ENCODE measurements around the gene CABP7. TPM values are rescaled to one million over a fixed set of nuclear protein-coding genes. Genes with fewer than 3 reads are reported as not detected.

The CABP7 gene
- total and polyA plus RNA-seq, 2 donors (not counting 3 experiments of a cell fraction or from before 2014, with no cell fraction given) = not detected

DNA sequence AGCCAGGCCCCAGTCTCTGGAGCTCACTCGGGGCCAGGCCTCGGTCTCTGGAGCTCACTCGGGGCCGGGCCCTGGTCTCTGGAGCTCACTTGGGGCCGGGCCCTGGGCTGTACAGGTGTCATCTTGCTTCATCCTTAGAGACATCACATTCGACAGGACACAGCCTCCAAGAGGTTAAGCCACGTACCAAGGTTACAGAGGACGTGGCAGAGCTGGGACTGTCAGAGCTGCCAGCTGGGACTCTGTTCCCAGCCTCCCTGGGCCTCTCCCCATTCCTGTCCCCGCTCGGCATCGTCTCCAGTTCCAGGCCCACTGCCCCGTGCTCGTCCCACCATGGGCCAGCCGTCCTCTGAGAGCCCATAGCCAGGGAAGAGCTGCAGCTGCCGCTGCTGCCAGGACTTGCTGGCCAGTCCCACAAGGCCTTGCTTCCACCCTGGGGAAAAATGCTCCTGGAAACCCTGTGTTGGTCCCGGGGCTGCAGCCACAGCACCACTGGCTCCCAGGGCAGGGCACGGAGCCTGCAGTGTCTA lies 19.6 kb downstream of the CABP7 start:
- BruUV-seq (replicated peaks) = no TSS peak
- dilution Hi-C loops (cut with MboI; ENCODE audit: extremely low pct_ligation_motif_present, low sequenced_read_pairs) (no loop called here), intact Hi-C loops (cut with micrococcal nuclease) (no loop called here)
- no peaks in the 10 kb centered on the region for H4K20me1 ChIP-seq (replicated peaks; ENCODE audit: control insufficient read depth, extremely low read depth, insufficient read depth, low read length)
- H3K9me1 ChIP-seq (replicated peaks; ENCODE audit: control insufficient read depth, extremely low read depth, insufficient read depth, low read length) = no peaks in the 10 kb centered on the region
- H3K36me3 ChIP-seq (ENCODE audit: control insufficient read depth in 2 of 2, extremely low read depth in 1 of 2, insufficient read depth in 2 of 2, low read length in 2 of 2) = peaks cover 0 to 4% of the 10 kb centered on the region in 2 experiments
- ChIA-PET CTCF (interaction anchor here (1.3 to 1.6 kb wide), 3 partner anchors 42 to 266 kb away, joined by 3 to 7 read pairs (median 4); no protein-coding TSS in a partner anchor), POLR2A (no interaction called here)
- DNase-seq (ENCODE audit: low read depth, low spot score) (no peak), FAIRE-seq (no peak)
- H3K27me3 ChIP-seq (ENCODE audit: control insufficient read depth in 2 of 2, insufficient read depth in 2 of 2, low read length in 2 of 2) = no peaks in the 10 kb centered on the region
- TF ChIP-seq MYC (IDR thresholded peaks at IDR 0.05; ENCODE audit: low read depth, low read length) = no peak
- TF ChIP-seq, protein P1, sequence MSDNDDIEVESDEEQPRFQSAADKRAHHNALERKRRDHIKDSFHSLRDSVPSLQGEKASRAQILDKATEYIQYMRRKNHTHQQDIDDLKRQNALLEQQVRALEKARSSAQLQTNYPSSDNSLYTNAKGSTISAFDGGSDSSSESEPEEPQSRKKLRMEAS (IDR thresholded peaks at IDR 0.05; ENCODE audit: insufficient read depth, insufficient read length) = no peak
- TF ChIP-seq POLR2AphosphoS5 (IDR thresholded peaks at IDR 0.05; ENCODE audit: insufficient read depth, low read depth, low read length) = no peak
- no peak for TF ChIP-seq POLR2A (IDR thresholded peaks at IDR 0.05; ENCODE audit: low read depth, low read length)
- TF ChIP-seq FOS (IDR thresholded peaks at IDR 0.05; ENCODE audit: borderline replicate concordance, insufficient read depth, low read length) = no peak
- no peak for TF ChIP-seq EZH2 (IDR thresholded peaks at IDR 0.05; ENCODE audit: borderline replicate concordance, low read depth, low read length, severe bottlenecking)
- TF ChIP-seq JUN (IDR thresholded peaks at IDR 0.05; ENCODE audit: borderline replicate concordance, insufficient read depth, insufficient read length, low read depth) = no peak
- TF ChIP-seq, protein P2, sequence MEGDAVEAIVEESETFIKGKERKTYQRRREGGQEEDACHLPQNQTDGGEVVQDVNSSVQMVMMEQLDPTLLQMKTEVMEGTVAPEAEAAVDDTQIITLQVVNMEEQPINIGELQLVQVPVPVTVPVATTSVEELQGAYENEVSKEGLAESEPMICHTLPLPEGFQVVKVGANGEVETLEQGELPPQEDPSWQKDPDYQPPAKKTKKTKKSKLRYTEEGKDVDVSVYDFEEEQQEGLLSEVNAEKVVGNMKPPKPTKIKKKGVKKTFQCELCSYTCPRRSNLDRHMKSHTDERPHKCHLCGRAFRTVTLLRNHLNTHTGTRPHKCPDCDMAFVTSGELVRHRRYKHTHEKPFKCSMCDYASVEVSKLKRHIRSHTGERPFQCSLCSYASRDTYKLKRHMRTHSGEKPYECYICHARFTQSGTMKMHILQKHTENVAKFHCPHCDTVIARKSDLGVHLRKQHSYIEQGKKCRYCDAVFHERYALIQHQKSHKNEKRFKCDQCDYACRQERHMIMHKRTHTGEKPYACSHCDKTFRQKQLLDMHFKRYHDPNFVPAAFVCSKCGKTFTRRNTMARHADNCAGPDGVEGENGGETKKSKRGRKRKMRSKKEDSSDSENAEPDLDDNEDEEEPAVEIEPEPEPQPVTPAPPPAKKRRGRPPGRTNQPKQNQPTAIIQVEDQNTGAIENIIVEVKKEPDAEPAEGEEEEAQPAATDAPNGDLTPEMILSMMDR (IDR thresholded peaks at IDR 0.05; ENCODE audit: extremely low read depth in 1 of 2, insufficient read depth in 1 of 2, low read depth in 1 of 2, low read length in 2 of 2) = no peak
- no peak for TF ChIP-seq GATA2 (IDR thresholded peaks at IDR 0.05; ENCODE audit: insufficient read depth, insufficient read length, low read depth, low read length)
- no peaks in the 10 kb centered on the region for H3K9me3 ChIP-seq (replicated peaks; ENCODE audit: control insufficient read depth, insufficient read depth, low read length)
- no peaks in the 10 kb centered on the region for H3K4me1 ChIP-seq (ENCODE audit: control insufficient read depth, extremely low read depth, insufficient read depth, low read length)
- no peak overlapping the region for H3K27ac ChIP-seq (ENCODE audit: insufficient read depth, low read depth, low read length)
- no peak overlapping the region for H3K4me3 ChIP-seq (replicated peaks in 1 of 3; ENCODE audit: insufficient read depth in 1 of 3, low read depth in 1 of 3, low read length in 3 of 3)
- H3K4me2 ChIP-seq (ENCODE audit: insufficient read depth, low read length) = no peak overlapping the region
- H3K9ac ChIP-seq (replicated peaks; ENCODE audit: extremely low read depth, insufficient read depth, low read length) = no peak overlapping the region
- no peaks in the 10 kb centered on the region for H3K79me2 ChIP-seq (ENCODE audit: control insufficient read depth, insufficient read depth, low read length)
- H2AFZ ChIP-seq (ENCODE audit: low read depth, low read length) = no peak overlapping the region

Data from endothelial cell of umbilical vein (primary cell).